LNCaP clone FGC (cell line): Measurements from ENCODE around the gene SERGEF.

Experiments used
- DNase-seq: peaks from one replicate; pipeline ENCODE4 v3.0.0-alpha.2; 2011; ENCODE audit warnings: low read depth
- H3K4me3 ChIP-seq: 2 replicates; pipeline ENCODE4 v1.5.1; 2011; ENCODE audit warnings: mild to moderate bottlenecking, low read depth, low read length, control low read depth
- TF ChIP-seq, protein P1 (sequence below): IDR thresholded peaks from 2 replicates; pipeline ENCODE4 v1.5.1; 2012; ENCODE audit warnings: mild to moderate bottlenecking; ENCODE audit not compliant: control insufficient read depth, insufficient read depth; ENCODE audit errors: extremely low read depth

SERGEF gene

DNA sequence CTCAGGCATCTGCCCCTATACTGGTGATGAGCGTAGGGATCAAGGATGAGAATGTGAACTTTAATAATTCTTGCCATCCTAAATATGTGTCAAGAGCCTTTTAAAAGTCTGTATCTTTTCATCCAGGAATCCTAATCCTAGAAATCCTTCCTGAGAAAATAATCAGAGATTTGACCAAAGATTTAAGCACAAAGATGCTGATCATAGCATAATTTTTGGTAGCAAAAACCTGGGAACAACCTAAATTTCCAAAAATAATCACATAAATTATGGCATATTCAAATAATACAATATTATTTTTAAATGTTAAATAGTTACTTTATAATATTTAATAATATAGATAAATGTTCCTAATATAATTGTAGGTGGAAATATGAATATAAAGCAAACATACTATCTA is 76.1 kb downstream of the SERGEF start:
- no peak for DNase-seq
- no peak overlapping the region for H3K4me3 ChIP-seq
- TF ChIP-seq, protein P1, sequence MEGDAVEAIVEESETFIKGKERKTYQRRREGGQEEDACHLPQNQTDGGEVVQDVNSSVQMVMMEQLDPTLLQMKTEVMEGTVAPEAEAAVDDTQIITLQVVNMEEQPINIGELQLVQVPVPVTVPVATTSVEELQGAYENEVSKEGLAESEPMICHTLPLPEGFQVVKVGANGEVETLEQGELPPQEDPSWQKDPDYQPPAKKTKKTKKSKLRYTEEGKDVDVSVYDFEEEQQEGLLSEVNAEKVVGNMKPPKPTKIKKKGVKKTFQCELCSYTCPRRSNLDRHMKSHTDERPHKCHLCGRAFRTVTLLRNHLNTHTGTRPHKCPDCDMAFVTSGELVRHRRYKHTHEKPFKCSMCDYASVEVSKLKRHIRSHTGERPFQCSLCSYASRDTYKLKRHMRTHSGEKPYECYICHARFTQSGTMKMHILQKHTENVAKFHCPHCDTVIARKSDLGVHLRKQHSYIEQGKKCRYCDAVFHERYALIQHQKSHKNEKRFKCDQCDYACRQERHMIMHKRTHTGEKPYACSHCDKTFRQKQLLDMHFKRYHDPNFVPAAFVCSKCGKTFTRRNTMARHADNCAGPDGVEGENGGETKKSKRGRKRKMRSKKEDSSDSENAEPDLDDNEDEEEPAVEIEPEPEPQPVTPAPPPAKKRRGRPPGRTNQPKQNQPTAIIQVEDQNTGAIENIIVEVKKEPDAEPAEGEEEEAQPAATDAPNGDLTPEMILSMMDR, result no peak

DNA sequence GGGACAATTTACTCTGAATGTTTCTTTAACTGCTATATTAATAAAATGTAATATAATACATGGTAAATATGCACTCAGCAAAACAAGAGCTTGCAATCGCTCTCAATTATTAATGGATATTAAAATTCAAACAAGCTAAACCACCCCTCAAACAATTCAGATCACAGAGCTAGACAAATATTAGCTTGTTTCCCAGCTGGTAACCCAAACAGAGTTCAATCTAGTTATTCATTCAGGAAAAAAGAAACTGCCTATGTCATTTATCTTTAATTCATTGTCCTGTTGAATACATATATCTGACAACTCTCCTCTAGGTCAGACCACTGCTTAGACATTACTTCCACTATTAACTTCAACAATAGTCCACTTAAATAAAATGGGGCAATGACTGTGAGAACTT is 78.7 kb downstream of the SERGEF start:
- TF ChIP-seq, protein P1, result no peak
- H3K4me3 ChIP-seq, result no peak overlapping the region
- DNase-seq, result peak; percentile 77

DNA sequence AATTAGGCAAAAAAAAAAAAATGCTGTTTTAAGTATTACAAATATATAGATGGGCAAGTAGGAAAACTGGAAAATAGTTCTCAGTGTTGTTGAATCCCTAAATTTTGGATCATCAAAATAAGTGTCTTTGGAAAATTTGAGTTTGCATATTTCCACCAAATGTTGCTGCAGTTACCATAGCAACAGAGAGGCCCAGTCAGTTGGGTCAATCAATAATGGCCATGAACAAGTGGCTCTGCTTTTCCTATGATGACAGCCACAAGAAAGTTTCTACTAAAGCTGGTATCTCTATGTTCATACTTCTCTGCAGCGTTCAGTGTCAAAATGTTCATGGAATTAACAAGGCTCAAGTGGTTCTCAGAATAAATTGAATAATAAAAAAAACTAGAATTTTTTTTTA is 79.1 kb downstream of the SERGEF start:
- H3K4me3 ChIP-seq, result no peak overlapping the region
- no peak for DNase-seq
- TF ChIP-seq, protein P1, result no peak

DNA sequence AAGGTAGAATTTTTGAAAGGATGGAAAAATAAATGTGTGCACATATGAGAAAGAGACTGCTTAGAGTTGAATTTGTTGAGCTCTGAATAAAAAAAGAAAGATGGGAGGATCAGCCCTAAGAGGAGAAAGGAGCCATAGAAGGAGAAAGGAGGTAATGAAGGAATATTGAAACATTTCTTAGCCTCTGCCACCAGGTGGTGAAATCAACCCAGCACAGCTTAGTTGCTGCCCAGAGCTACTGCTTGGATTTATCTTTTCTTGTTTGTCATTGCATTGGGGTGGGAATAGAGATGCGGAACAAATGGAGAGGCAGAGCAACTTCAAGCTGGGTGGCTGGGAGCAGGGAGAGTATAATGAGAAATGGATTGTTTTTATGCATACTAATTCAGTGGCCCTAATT is 80.4 kb downstream of the SERGEF start:
- no peak overlapping the region for H3K4me3 ChIP-seq
- no peak for DNase-seq
- TF ChIP-seq, protein P1, result no peak

DNA sequence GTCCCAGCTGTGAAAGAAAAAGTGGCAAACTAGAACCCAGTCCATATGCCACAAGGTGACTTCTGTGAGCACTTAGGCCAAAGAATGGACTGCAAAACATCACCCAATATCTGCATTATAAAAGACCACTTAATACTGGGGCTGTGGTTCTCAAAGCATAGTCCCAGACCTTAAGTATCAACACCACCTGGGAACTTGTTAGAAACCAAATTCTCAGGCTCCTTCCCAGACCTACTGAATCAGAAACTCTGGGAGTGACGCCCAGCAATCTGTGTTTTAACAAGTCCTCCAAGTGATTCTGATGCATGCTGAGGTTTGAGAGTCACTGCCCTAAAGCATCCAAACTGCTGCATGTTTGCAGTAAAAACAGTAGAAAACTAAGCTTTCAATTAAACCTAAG is 81.3 kb downstream of the SERGEF start:
- TF ChIP-seq, protein P1, result no peak
- no peak overlapping the region for H3K4me3 ChIP-seq
- no peak for DNase-seq

DNA sequence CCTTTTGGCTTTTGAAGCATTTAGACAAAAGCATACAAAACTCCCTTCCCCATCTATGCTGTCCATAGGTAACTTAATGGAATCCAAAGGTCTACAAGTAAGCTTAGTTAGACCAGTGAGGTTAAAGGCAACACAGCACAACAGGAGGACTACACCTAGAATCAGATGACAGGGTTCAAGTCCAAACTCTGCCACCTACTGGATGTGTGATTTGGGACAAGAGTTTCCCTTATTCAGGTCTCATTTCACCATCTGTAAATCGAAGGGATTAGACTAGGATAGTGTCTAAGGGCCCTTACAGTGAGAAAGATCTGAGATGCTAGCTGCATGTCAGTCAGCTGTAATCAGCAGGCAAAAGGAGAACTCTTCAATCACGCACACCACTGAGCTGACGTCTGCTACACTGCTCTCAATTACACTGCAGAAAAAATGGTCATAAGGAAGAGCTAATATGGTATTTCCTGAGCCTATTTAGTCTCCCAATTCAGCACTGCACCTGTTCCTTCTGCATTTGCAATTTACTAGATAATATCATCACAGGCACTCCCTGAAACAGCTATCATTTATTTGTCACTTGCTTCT is 82.2 kb downstream of the SERGEF start:
- DNase-seq, result no peak
- no peak overlapping the region for H3K4me3 ChIP-seq
- TF ChIP-seq, protein P1, result no peak

DNA sequence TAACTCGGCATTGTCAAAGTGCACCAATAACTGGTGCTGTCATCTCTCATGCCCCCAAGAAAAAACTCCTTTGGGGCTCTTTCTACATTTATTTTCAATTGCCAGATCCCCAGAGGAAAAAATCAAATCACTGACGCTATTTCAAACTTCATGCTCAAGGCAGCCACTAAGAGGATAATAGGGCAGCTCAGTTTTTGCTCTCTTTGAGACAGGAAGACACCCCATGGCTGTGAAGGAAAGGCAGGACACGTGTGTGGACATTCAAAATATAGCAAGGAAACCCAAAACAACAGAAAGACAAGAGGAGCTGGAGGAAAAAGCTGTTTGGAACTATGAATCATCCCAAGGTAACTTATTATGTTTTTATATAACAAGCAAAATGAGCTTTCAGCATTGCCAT is 83.7 kb downstream of the SERGEF start:
- no peak overlapping the region for H3K4me3 ChIP-seq
- no peak for DNase-seq
- TF ChIP-seq, protein P1, result no peak
